Fibroblast of skin of abdomen (primary cell): ENCODE measurements around the gene SULT1C2. TPM values are rescaled to one million over a fixed set of nuclear protein-coding genes. Genes with fewer than 3 reads are reported as not detected.
A peak's percentile ranks its signal among the peaks of the same experiment; 100 is the strongest.
"Not testable (repeated sequence)": the region's sequence is repeated elsewhere in the genome, so short reads cannot be mapped to it uniquely, and the experiment has no call there.

Experiments
- DNase-seq: peaks from one replicate; pipeline ENCODE4 v3.0.0-alpha.2; 2013
- polyA plus RNA-seq, 2 experiments: library from polyadenylated mRNA; unstranded; fragments of 120-200 nt; gene quantifications; one replicate each; pipeline ENCODE4 v1.2.1, GENCODE V29; 2013; ENCODE audit not compliant: insufficient read length in 2 of 2

The SULT1C2 gene
- not detected for polyA plus RNA-seq (2013, experiment 1 of 2; ENCODE audit: insufficient read length)
- not detected for polyA plus RNA-seq (2013, experiment 2 of 2; ENCODE audit: insufficient read length)

DNA sequence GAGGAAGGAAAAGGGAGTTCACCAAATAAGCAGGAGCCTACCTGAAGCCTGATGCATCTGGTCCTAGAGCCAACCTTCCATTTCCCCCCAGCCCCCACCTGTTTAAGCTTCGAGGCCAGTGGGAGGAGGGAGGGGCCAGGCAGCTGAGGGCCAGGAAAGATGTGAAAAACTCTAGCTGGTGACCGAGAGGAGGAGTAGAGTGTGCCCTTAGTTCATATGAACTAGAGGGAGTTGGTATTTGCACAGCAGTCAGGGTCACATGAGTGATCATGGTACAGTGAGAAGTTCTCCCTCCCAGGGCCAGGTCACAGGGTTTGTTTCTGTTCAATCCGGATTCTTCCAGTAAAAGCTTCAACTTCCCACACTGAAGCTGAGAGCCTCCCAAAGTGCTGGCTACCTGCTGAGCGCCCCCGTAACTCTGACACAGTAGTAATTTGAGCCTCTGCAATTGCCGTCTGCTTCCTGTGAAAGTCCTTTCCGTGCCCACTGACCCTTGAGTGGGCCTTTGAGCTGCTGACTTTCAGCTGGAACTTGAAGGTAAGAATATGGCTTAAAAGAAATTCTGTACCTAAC, at the start of gene SULT1C2:
SULT1C2 (plus strand) TSS at position 362 of the 573 bp plus-strand sequence. CDS start 4,773 bp downstream, outside the sequence.
- DNase-seq, result no peak

DNA sequence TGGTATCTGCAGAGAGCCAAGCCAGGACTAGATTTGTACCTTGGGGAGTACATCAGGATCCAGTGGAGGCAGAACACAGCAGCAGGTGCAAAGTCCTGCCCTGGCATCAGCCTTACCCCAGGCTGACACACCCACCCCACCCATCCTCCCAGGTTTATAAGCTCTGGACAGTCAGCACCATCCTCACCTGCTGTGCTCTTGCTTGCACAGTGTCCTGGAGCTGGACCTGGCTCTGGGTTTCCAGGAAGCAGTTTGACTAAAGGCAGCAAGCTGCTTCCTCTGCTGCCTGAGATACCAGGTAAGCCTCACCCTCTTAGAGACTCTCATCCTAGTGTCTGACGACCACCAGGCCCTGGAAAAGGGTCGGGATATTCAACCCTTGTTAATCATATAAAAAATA, 48.9 kb upstream of the SULT1C2 start, which contains the start of gene SULT1C3:
SULT1C3 (plus strand) TSS at position 183 of the 400 bp plus-strand sequence. CDS start 7,227 bp downstream, outside the sequence.
- no peak for DNase-seq

DNA sequence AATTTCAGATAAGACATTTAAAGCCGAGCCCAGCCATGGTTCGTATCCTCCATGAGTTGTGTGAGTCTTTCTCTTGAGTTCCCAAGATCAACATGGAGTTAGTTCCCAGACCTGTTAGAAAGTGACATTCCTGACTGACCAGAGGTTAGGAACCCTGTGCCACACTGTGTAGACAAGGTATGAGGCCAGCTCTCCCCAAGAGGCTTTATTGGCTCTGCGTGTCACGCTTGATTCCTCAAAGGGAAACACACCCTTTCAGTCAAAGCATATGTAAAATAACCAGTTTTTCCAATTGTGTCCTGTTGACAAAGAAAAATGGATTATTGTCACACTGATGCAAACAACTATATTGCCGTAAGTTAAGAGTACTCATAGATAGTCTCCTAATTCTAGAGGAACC, 47.7 kb upstream of the SULT1C2 start:
- DNase-seq, result no peak

- no peak for DNase-seq
Measured at GRCh38 chr2:108243566-108243965, 45.1 kb upstream of the SULT1C2 start.

DNA sequence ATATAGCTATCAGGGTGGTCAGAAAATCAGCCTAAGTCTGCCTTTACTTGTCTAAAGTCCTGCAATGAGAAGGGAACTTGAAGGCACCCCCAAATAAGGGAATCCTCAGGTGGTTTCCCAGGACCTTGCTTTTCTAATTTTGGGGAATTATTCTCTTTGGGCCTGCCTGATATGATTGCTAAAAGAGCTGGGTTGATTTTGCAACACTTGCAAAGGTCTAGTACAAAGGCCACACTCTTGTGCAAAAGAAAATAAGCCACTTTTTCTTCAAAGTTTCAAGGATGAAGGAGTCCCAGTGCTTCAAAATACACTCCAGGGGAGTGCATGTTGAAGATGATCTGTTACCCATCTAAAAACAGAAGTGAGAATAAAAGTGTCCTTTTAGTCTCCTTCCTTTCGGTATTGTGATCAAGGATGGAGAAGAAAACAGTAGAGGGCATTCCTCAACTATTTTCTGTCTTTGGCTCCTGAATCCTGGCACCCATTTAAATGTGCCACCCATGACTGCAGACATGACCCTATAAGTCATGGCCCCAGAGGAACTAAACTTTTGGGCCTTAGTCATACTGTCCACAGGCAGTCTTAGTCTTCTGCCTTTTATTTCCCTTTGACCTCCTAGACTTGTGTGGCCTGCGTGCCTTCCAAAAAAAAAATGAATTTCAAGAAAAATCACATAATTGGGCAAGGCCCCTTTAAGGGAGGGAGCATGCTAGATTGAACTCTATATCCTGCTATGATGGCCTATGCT, 43.9 kb upstream of the SULT1C2 start:
- no peak for DNase-seq

- no peak for DNase-seq
Measured at GRCh38 chr2:108253106-108253505, 35.6 kb upstream of the SULT1C2 start.

DNA sequence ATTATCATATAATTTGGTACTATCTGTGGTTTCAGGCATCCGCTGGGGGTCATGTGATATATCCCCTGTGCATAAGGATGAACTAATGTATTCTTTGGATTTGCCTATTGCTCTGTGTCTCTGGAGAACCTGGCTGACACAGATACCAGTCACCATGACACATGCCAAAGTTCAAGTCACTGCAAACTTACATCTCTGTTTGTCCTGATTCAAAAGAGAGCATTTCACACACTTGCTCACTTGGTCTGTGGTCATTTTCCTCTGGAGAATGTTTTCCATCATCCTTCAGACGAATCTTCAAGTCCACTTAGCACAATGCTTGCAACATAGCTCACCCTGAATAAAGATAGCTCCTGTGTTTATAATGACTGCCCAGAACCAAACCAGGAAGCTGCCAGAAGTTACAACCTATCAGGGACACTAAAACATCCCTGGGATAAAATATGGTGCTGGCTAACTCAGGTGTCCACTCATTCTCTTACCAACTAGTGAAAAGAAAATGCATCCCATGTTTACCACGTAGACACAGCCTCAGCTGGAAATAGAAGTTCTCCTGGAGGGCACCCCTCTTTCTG, 30.9 kb upstream of the SULT1C2 start:
- DNase-seq, result no peak

GRCh38 chr2:108260773-108261172, 27.9 kb upstream of the SULT1C2 start:
- DNase-seq, result no peak

- no peak for DNase-seq
Measured at GRCh38 chr2:108262036-108262435, 26.7 kb upstream of the SULT1C2 start.

DNA sequence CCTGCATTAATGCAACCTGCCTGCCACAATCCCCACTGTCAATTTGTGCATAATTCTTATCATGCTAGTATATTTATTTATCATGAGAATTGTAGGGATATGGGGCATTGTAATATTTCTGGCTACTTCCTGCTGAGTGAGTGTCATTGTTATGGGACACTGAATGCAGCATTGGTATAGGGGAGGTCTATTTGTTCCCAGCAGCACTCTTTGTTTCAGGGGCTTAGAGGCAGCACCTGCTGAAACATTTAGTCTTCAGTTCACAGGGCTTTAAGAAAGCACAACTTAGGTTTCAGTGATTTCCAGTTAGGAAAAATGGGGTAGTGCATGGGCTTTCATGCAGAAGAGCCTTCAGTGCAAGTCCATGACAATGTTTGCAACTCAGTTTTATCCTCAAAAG, 25.3 kb upstream of the SULT1C2 start:
- DNase-seq, result no peak

DNA sequence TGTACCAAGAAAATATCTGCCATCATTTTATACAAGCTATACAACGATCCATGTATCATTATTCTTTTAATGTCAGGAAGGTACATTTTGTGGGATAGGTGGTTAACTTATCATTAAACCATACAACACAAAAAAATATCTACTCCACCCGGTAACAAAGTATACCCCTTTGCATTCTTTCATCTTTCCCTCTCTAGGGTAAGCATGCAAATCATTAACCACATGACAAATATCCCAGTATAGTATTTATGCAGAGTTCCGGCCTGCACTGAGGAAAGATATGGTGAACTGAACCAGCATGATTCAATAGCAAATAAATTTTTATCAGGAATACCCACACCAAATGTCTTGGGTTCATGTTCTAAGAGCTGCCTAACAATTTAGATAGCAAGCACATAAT, 22.5 kb upstream of the SULT1C2 start:
- no peak for DNase-seq

GRCh38 chr2:108267101-108267500, 21.6 kb upstream of the SULT1C2 start:
- peak; percentile 58 for DNase-seq

DNA sequence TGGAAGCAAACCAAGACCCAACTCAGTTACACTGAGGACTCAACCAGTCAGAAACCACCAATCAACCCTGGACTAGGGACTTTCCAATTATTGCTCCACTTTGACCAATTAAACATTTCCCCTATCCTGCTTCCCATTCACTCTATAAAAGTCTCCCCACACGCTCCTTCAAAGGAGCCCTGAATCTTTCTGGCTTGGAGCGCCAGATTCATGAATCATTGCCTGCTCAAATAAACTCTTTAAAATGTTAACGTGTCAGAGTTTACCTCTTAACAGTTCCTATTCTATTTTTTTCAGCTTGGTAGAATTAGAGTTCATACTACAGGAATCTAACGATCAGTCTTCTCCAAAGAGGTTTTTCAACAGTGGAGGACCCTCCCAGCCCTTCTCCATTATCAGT, 20.7 kb upstream of the SULT1C2 start:
- peak; percentile 62 for DNase-seq

DNA sequence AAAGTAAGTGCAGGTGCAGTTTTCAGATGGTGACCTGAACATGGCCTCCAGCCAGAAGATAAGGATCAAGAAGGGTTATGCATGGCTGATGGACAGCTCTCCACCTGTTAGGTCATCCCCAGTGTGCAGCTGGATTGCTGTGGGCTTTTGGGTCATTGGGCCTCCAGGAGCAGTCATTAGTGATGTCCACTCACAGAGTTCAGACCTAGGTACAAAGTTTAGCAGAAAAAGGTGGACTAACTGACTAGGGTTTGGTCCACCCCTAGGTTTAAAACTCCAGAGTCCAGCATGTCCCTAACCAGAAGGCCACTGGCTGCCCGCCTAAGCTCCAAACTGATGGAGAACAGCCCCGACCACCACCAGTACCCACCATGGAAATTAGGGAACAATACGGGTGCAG, 18.3 kb upstream of the SULT1C2 start:
- DNase-seq, result no peak

DNA sequence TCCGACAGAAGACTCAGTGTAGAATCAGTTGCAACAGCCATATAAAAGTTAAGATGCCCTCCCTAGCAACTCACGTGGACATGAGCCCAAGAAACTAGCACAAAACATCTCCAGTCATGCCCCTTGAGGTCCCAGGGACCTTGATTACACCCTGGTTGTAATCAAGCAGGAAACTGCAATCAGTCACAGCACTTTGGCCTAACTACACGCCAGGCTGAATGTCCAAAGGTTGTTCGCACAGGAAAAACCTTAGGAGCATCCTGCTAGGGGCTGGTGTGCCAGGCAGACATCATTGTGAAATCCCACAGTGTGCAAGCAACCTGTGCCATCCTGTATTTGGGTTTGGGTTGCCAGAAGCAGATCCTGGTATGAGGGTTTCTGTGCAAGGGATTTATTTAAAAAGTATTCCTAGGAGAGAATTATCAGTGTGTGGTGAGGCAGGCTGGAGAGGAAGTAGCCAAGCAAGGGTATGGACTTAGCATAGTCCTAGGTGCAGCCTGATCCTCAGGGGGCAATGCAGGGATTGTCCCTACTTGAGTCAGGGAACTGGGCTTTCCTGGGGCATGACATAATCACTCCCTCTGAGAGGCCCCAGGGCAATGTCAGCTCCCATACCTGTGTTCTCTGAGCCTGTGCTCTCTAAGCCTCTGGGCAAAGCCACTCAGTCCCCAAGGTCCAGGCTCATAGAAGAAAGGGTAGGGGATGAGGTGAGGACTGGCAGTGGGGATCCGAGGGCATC, 17.8 kb upstream of the SULT1C2 start:
- DNase-seq, result no peak

GRCh38 chr2:108271691-108272253, 16.9 kb upstream of the SULT1C2 start:
- DNase-seq, result peak; percentile 17

GRCh38 chr2:108278631-108279030, 10.1 kb upstream of the SULT1C2 start:
- peak; percentile 19 for DNase-seq

DNA sequence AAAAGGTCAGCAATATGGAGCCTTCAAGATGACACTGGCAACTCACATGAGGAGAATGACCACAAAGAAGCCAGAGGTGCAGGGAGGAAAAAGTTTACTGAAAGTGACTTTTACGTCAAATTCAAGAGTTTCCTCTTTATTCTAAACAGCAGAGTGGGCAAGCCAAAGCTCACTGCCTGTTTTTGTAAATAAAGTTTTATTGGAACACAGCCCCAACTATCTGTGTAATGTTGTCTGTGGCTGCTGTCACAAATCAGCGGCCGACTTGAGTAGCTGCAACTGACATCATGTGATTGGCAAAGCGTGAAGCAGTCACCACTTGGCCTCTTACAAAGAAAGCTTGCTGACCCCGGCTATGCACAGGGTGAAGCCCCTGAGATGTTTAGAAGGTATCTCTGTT, 9.2 kb upstream of the SULT1C2 start:
- DNase-seq, result no peak

DNA sequence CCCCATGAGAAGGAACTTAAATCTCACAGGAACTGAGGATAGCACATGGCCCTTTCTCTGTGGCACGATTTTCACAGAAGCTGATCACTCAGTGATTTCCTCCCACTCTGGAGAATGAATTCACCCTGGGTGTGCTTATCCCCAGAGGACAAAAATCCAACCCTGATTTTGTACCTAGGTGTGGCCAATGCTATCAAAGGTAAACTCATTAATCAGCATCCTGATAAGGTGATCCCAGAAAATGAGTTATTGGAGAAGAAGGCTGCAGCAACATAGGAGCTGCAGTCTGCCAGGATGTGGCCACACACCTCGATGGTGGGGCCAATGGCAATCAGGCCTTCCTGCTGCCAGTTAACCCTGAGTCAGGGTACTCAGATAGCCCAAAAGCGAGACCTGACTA, 8.2 kb upstream of the SULT1C2 start:
- DNase-seq, result no peak

GRCh38 chr2:108284566-108284965, 4.1 kb upstream of the SULT1C2 start:
- DNase-seq, result not testable (repeated sequence)

- no peak for DNase-seq
Measured at GRCh38 chr2:108285616-108286015, 3.1 kb upstream of the SULT1C2 start.

DNA sequence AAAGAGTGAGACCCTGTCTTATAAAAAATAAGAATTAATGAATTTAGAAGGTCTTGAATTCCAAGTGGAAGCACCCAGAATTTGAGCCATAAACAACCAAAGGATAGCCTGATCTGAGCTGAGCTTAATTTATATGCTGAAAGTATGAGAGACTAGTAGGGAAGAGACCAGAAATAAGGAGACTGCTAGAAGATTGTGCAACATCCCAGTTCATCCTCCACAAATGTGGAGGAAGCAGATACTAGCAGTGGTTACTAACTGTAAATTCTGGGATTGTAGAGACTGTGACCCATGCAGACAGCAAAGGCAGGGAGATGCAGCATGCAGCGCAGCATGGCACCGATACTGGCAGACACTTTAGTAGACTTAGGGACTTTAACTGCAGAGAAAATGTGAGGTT, 1.5 kb upstream of the SULT1C2 start:
- no peak for DNase-seq

DNA sequence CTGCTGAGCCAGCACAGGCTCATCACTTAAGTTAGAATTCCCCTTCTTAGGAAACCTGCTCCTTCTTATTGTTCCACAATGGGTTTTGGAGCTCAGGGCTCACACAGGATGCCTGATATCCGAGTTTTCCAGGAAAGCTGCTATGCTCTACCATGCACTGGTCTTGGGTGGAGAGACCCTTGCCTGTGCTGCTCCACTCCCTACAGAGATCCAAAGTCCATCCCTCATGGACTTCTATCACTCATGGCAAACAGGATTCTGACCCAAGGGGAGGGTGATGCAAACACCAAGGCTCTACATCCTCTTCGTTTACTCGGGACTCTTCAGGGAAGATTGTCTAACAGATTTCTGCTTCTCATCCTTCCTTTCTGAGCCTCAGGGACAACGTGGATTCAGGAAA, 5.2 kb downstream of the SULT1C2 start:
- DNase-seq, result no peak
